ENCODE measurements around the gene SYCP3.

DNA sequence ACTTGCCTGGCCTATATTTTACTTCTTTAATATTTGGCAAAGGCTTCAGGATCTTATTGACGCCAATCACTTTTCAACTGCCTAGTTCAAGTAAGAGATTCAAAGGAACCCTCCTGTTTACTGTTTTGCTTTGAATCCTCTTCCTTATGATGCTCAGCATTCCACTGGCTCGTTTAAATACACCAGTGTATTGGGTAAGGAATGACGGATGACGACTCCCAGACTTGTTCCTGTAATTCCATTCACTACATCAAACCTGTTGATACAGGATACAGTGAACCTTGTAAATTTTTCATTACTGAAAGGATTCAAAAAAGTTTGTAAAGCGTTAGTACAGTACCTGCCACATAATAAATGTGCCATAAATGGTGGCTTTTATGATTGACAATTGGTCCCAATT, 1.7 kb upstream of the SYCP3 start:
- TF ChIP-seq EP300 (IDR thresholded peaks at IDR 0.05) = no peak
- no peak for TF ChIP-seq POLR2AphosphoS5 (IDR thresholded peaks at IDR 0.05)
- TF ChIP-seq, protein P1, sequence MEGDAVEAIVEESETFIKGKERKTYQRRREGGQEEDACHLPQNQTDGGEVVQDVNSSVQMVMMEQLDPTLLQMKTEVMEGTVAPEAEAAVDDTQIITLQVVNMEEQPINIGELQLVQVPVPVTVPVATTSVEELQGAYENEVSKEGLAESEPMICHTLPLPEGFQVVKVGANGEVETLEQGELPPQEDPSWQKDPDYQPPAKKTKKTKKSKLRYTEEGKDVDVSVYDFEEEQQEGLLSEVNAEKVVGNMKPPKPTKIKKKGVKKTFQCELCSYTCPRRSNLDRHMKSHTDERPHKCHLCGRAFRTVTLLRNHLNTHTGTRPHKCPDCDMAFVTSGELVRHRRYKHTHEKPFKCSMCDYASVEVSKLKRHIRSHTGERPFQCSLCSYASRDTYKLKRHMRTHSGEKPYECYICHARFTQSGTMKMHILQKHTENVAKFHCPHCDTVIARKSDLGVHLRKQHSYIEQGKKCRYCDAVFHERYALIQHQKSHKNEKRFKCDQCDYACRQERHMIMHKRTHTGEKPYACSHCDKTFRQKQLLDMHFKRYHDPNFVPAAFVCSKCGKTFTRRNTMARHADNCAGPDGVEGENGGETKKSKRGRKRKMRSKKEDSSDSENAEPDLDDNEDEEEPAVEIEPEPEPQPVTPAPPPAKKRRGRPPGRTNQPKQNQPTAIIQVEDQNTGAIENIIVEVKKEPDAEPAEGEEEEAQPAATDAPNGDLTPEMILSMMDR (IDR thresholded peaks at IDR 0.05) = no peak

Measured in esophagus muscularis mucosa (tissue), 4 donors.